ENCODE results near the gene RNF125. TPM values are rescaled to one million over a fixed set of nuclear protein-coding genes. Genes with fewer than 3 reads are reported as not detected.
"Not testable (repeated sequence)": the region's sequence is repeated elsewhere in the genome, so short reads cannot be mapped to it uniquely, and the experiment has no call there.

The RNF125 gene
- total RNA-seq, 2 donors from 2014 or later, result 12.0 to 21.3 TPM

GRCh38 chr18:32086881-32087280 lies 68.3 kb downstream of the RNF125 start:
- Mint-ChIP-seq H3K4me1 (ENCODE audit: low read depth in 2 of 2) (peaks cover 37 to 46% of the 10 kb centered on the region in 2 donors), H3K27ac (peak overlapping the region in 1 of 2 donors; percentile 94), H3K27me3 (no peaks in the 10 kb centered on the region), H3K36me3 (no peaks in the 10 kb centered on the region), H3K4me3 (no peak overlapping the region), H3K9me3 (no peaks in the 10 kb centered on the region)
- DNase-seq (ENCODE audit: low spot score) (no peak), ATAC-seq (no peak)

GRCh38 chr18:32090831-32091230 lies 72.2 kb downstream of the RNF125 start:
- not testable (repeated sequence) for DNase-seq (ENCODE audit: low spot score); ATAC-seq; H3K27me3 Mint-ChIP-seq; H3K9me3 Mint-ChIP-seq
- Mint-ChIP-seq H3K36me3 (peaks cover 21% of the 10 kb centered on the region), H3K4me1 (ENCODE audit: low read depth in 2 of 2) (peaks cover 32 to 42% of the 10 kb centered on the region in 2 donors), H3K4me3 (peak overlapping the region; percentile 20), H3K27ac (peak overlapping the region in 1 of 2 donors; percentile 33)

- Mint-ChIP-seq H3K36me3 (peaks cover 24% of the 10 kb centered on the region), H3K27me3 (no peaks in the 10 kb centered on the region), H3K4me1 (ENCODE audit: low read depth in 2 of 2) (peaks cover 34 to 42% of the 10 kb centered on the region in 2 donors), H3K9me3 (no peaks in the 10 kb centered on the region), H3K27ac (peak overlapping the region; percentile 91 to 93), H3K4me3 (peak overlapping the region; percentile 97)
- no peak for ATAC-seq
- DNase-seq (ENCODE audit: low spot score), result no peak
Measured at GRCh38 chr18:32091325-32091723, 72.7 kb downstream of the RNF125 start.

GRCh38 chr18:32091724-32092421 lies 73.2 kb downstream of the RNF125 start, which contains the start of gene RNF138:
RNF138 (plus strand) TSS chr18:32091874; CDS start chr18:32092777, 903 bp downstream.
- peaks cover 26% of the 10 kb centered on the region for H3K36me3 Mint-ChIP-seq
- H3K4me3 Mint-ChIP-seq, result peak within 1 kb of the TSS; percentile 97
- ATAC-seq, result peak; percentile 74 to 76

GRCh38 chr18:32092422-32093101 lies 73.9 kb downstream of the RNF125 start:
- H3K36me3 Mint-ChIP-seq, result peaks cover 26% of the 10 kb centered on the region
- peak overlapping the region; percentile 91 to 93 for H3K27ac Mint-ChIP-seq
- no peaks in the 10 kb centered on the region for H3K9me3 Mint-ChIP-seq
- ATAC-seq (peak; percentile 96 to 97), DNase-seq (ENCODE audit: low spot score) (peak; percentile 100)
- peaks cover 33 to 37% of the 10 kb centered on the region in 2 donors for H3K4me1 Mint-ChIP-seq (ENCODE audit: low read depth in 2 of 2)
- H3K4me3 Mint-ChIP-seq, result peak overlapping the region; percentile 97
- no peaks in the 10 kb centered on the region for H3K27me3 Mint-ChIP-seq

More at GRCh38 chr18:32091724-32092421, 73.2 kb downstream of the RNF125 start, which contains the start of gene RNF138:
- Mint-ChIP-seq H3K27ac (peak within 1 kb of the TSS; percentile 91 to 93), H3K4me1 (ENCODE audit: low read depth in 2 of 2) (peaks cover 34 to 44% of the 10 kb centered on the region in 2 donors), H3K27me3 (no peaks in the 10 kb centered on the region), H3K9me3 (no peaks in the 10 kb centered on the region)
- DNase-seq (ENCODE audit: low spot score), result peak; percentile 91

GRCh38 chr18:32093102-32093511 lies 74.5 kb downstream of the RNF125 start:
- Mint-ChIP-seq H3K4me1 (ENCODE audit: low read depth in 2 of 2) (peaks cover 36 to 37% of the 10 kb centered on the region in 2 donors), H3K9me3 (no peaks in the 10 kb centered on the region), H3K27ac (peak overlapping the region; percentile 91 to 93), H3K4me3 (peak overlapping the region; percentile 97), H3K27me3 (no peaks in the 10 kb centered on the region), H3K36me3 (peaks cover 26% of the 10 kb centered on the region)
- peak; percentile 77 for DNase-seq (ENCODE audit: low spot score)
- peak in 1 of 2 donors; percentile 18 for ATAC-seq

GRCh38 chr18:32093523-32093922 lies 74.9 kb downstream of the RNF125 start:
- Mint-ChIP-seq H3K4me1 (ENCODE audit: low read depth in 2 of 2) (peaks cover 36 to 37% of the 10 kb centered on the region in 2 donors), H3K36me3 (peaks cover 26% of the 10 kb centered on the region), H3K9me3 (no peaks in the 10 kb centered on the region), H3K27me3 (no peaks in the 10 kb centered on the region), H3K27ac (peak overlapping the region; percentile 91 to 93), H3K4me3 (peak overlapping the region; percentile 97)
- ATAC-seq, result no peak
- DNase-seq (ENCODE audit: low spot score), result no peak

- ATAC-seq (no peak), DNase-seq (ENCODE audit: low spot score) (no peak)
- Mint-ChIP-seq H3K9me3 (no peaks in the 10 kb centered on the region), H3K36me3 (peaks cover 26% of the 10 kb centered on the region), H3K4me1 (ENCODE audit: low read depth in 2 of 2) (peaks cover 35 to 42% of the 10 kb centered on the region in 2 donors), H3K27me3 (no peaks in the 10 kb centered on the region), H3K27ac (peak overlapping the region; percentile 91 to 93), H3K4me3 (peak overlapping the region; percentile 97)
Measured at GRCh38 chr18:32095192-32095899, 76.7 kb downstream of the RNF125 start.

GRCh38 chr18:32095900-32096229 lies 77.2 kb downstream of the RNF125 start:
- H3K27ac Mint-ChIP-seq, result peak overlapping the region; percentile 58 to 91
- H3K4me1 Mint-ChIP-seq (ENCODE audit: low read depth in 2 of 2), result peaks cover 36 to 42% of the 10 kb centered on the region in 2 donors
- no peaks in the 10 kb centered on the region for H3K9me3 Mint-ChIP-seq
- ATAC-seq (no peak), DNase-seq (ENCODE audit: low spot score) (no peak)
- peak overlapping the region; percentile 97 for H3K4me3 Mint-ChIP-seq
- H3K27me3 Mint-ChIP-seq, result no peaks in the 10 kb centered on the region
- peaks cover 26% of the 10 kb centered on the region for H3K36me3 Mint-ChIP-seq

- Mint-ChIP-seq H3K27me3 (no peaks in the 10 kb centered on the region), H3K36me3 (peaks cover 26% of the 10 kb centered on the region), H3K27ac (peak overlapping the region in 1 of 2 donors; percentile 58), H3K4me3 (no peak overlapping the region), H3K9me3 (no peaks in the 10 kb centered on the region), H3K4me1 (ENCODE audit: low read depth in 2 of 2) (peaks cover 35 to 38% of the 10 kb centered on the region in 2 donors)
- ATAC-seq, result no peak
- DNase-seq (ENCODE audit: low spot score), result no peak
Measured at GRCh38 chr18:32096946-32097345, 78.3 kb downstream of the RNF125 start.

GRCh38 chr18:32104516-32104915 lies 85.9 kb downstream of the RNF125 start:
- Mint-ChIP-seq H3K27me3 (no peaks in the 10 kb centered on the region), H3K27ac (no peak overlapping the region), H3K4me1 (ENCODE audit: low read depth in 2 of 2) (peaks cover 25% of the 10 kb centered on the region in 2 donors), H3K9me3 (no peaks in the 10 kb centered on the region), H3K36me3 (peaks cover 6% of the 10 kb centered on the region), H3K4me3 (no peak overlapping the region)
- no peak for ATAC-seq
- no peak for DNase-seq (ENCODE audit: low spot score)

- DNase-seq (ENCODE audit: low spot score), result no peak
- Mint-ChIP-seq H3K4me1 (ENCODE audit: low read depth in 2 of 2) (peaks cover 18 to 22% of the 10 kb centered on the region in 2 donors), H3K27ac (no peak overlapping the region), H3K4me3 (no peak overlapping the region), H3K36me3 (peaks cover 4% of the 10 kb centered on the region), H3K9me3 (no peaks in the 10 kb centered on the region), H3K27me3 (no peaks in the 10 kb centered on the region)
- ATAC-seq, result no peak
Measured at GRCh38 chr18:32110005-32110404, 91.4 kb downstream of the RNF125 start.

- Mint-ChIP-seq H3K4me1 (ENCODE audit: low read depth in 2 of 2) (peaks cover 9 to 16% of the 10 kb centered on the region in 2 donors), H3K9me3 (no peaks in the 10 kb centered on the region), H3K27ac (no peak overlapping the region)
Measured at GRCh38 chr18:32111706-32112105, 93.1 kb downstream of the RNF125 start.

More at GRCh38 chr18:32111706-32112105, 93.1 kb downstream of the RNF125 start:
- no peak for DNase-seq (ENCODE audit: low spot score)
- no peak overlapping the region for H3K4me3 Mint-ChIP-seq
- no peaks in the 10 kb centered on the region for H3K27me3 Mint-ChIP-seq
- H3K36me3 Mint-ChIP-seq, result peaks cover 17% of the 10 kb centered on the region
- ATAC-seq, result no peak

Measured in natural killer cell treated with Interleukin-12 subunit alpha and Interleukin-12 subunit beta and Interleukin-15 and Interleukin-18, amount 100 ng/mL, for 72 hours (primary cell).